Vagina (tissue), 2 donors: ENCODE measurements around the gene PHPT1.

Experiments used
- CTCF ChIP-seq, 3 experiments: fragments of 450-650 bp in 2 of 3; fragments of 200-600 bp in 1 of 3; sonication (generic) in 1 of 3; IDR thresholded peaks; one replicate each; pipeline ENCODE4 v1.5.1; 2017 to 2019; ENCODE audit warnings: antibody characterized with exemption in 3 of 3, mild to moderate bottlenecking in 2 of 3, moderate library complexity in 2 of 3
- POLR2A ChIP-seq, 2 donors: fragments of 450-650 bp; IDR thresholded peaks; one replicate each; pipeline ENCODE4 v1.6.1; 2017; ENCODE audit warnings: antibody characterized with exemption in 2 of 2, mild to moderate bottlenecking in 2 of 2, moderate library complexity in 2 of 2
- POLR2AphosphoS5 ChIP-seq, 2 donors: sonication (generic); formaldehyde crosslinking; IDR thresholded peaks; one replicate each; pipeline ENCODE4 v1.9.0; 2017; ENCODE audit warnings: antibody characterized with exemption in 2 of 2, mild to moderate bottlenecking in 2 of 2, low read depth in 1 of 2; ENCODE audit not compliant: insufficient read depth in 1 of 2

- TF ChIP-seq POLR2A (IDR thresholded peaks at IDR 0.05) (no peak), CTCF (IDR thresholded peaks at IDR 0.05) (no peak), POLR2AphosphoS5 (IDR thresholded peaks at IDR 0.05; ENCODE audit: insufficient read depth in 1 of 2, low read depth in 1 of 2) (no peak)
Observed at GRCh38 chr9:136806067-136806466, 43.1 kb upstream of the PHPT1 start.
